Body of pancreas (tissue), 4 donors: ENCODE measurements around the gene ABCC5. TPM values are rescaled to one million over a fixed set of nuclear protein-coding genes. Genes with fewer than 3 reads are reported as not detected.

Experiments used
- ATAC-seq: fragments of 150-250 bp; one replicate; pipeline ENCODE4 v1.9.1; 2016
- DNase-seq, 4 donors: peaks; one replicate each; pipeline ENCODE4 v3.0.0-alpha.2; 2019
- H3K27ac ChIP-seq, 4 donors: fragments of 200-600 bp; sonication (generic); 1 replicate in 3 of 4; 2 replicates in 1 of 4; pipeline versions ENCODE4 v1.5.1 to v1.6.1; 2016 to 2019; ENCODE audit warnings: mild to moderate bottlenecking in 1 of 4, mixed read lengths in 1 of 4, moderate library complexity in 1 of 4
- H3K27me3 ChIP-seq, 2 donors: fragments of 200-600 bp; sonication (generic); one replicate each; pipeline ENCODE4 v1.6.0; 2016; ENCODE audit warnings: mild to moderate bottlenecking in 1 of 2
- H3K36me3 ChIP-seq, 2 donors: fragments of 200-600 bp; sonication (generic); replicated peaks in 1 of 2; 2 replicates each; pipeline ENCODE4 v1.5.1; 2016; ENCODE audit warnings: low read depth in 2 of 2; ENCODE audit not compliant: insufficient read depth in 1 of 2
- H3K4me1 ChIP-seq: fragments of 200-600 bp; sonication (generic); one replicate; pipeline ENCODE4 v1.6.0; 2016
- H3K4me3 ChIP-seq, 2 donors: fragments of 200-600 bp; sonication (generic); 1 replicate in 1 of 2; 2 replicates in 1 of 2; pipeline ENCODE4 v1.5.1; 2016 to 2019
- H3K9me3 ChIP-seq, 3 donors: fragments of 200-600 bp; sonication (generic); 1 replicate in 2 of 3; 2 replicates in 1 of 3; pipeline ENCODE4 v1.5.1; 2016
- CTCF ChIP-seq, 7 experiments: fragments of 450-650 bp in 4 of 7; fragments of 200-600 bp in 3 of 7; sonication (generic) in 3 of 7; IDR thresholded peaks; one replicate each; pipeline ENCODE4 v1.5.1; 2016 to 2019; ENCODE audit warnings: antibody characterized with exemption in 7 of 7
- POLR2A ChIP-seq, 3 donors: fragments of 450-650 bp; IDR thresholded peaks; one replicate each; pipeline ENCODE4 v1.6.1; 2016; ENCODE audit warnings: antibody characterized with exemption in 3 of 3, mild to moderate bottlenecking in 2 of 3
- WGBS, 2 donors: methylation state at CpG; one replicate each; pipeline ENCODE4 v1.1.5; 2017; 5-methylcytosine and 5-hydroxymethylcytosine counted together
- intact Hi-C: fragments of 100-400 bp; cut with DNase I; formaldehyde crosslinking; loops from one replicate; pipeline ENCODE4 v1.15.1; 2023
- total RNA-seq, 2 donors: library from RNA; depleted of rRNA; stranded (reverse); fragments of >200 nt; gene quantifications; one replicate each; pipeline ENCODE4 v1.1.0, GENCODE V29; 2016

ABCC5 gene
- total RNA-seq, 2 donors from 2014 or later: 17.1 to 20.1 TPM

- TF ChIP-seq POLR2A (IDR thresholded peaks at IDR 0.05) (no peak), CTCF (IDR thresholded peaks at IDR 0.05) (peak; percentile 75 to 99 (median 86))
- H3K36me3 ChIP-seq: no peaks in the 10 kb centered on the region
- ATAC-seq (peak; percentile 82), DNase-seq (peak; percentile 43 to 65 (median 60))
- peaks cover 7% of the 10 kb centered on the region for H3K4me1 ChIP-seq
- peak overlapping the region in 3 of 4 donors; percentile 33 to 79 (median 74) for H3K27ac ChIP-seq
- peak overlapping the region; percentile 91 to 100 for H3K4me3 ChIP-seq
- intact Hi-C loops: loop anchor here (5.0 kb wide), 1 partner anchor 120 kb away; no protein-coding TSS in a partner anchor
- H3K9me3 ChIP-seq: no peaks in the 10 kb centered on the region
- H3K27me3 ChIP-seq: no peaks in the 10 kb centered on the region
- 16 to 60% methylated on average over 13 to 54 of the region's 57 CpGs for WGBS, 2 donors
These were observed 643 bp downstream of the ABCC5 start for GRCh38 chr3:184016811-184017671.

GRCh38 chr3:184016169-184016570 lies 1.5 kb downstream of the ABCC5 start:
- no peaks in the 10 kb centered on the region for H3K27me3 ChIP-seq
- no peak overlapping the region for H3K27ac ChIP-seq
- 59 to 67% methylated on average over 5 of the region's 5 CpGs for WGBS, 2 donors
- TF ChIP-seq POLR2A (IDR thresholded peaks at IDR 0.05): no peak
- no peak for TF ChIP-seq CTCF (IDR thresholded peaks at IDR 0.05)
- no peak for DNase-seq
- H3K9me3 ChIP-seq: no peaks in the 10 kb centered on the region
- intact Hi-C loops: loop anchor here (5.0 kb wide), 1 partner anchor 119 kb away; no protein-coding TSS in a partner anchor
- no peak for ATAC-seq
- H3K4me3 ChIP-seq: no peak overlapping the region
- H3K36me3 ChIP-seq: no peaks in the 10 kb centered on the region
- peaks cover 7% of the 10 kb centered on the region for H3K4me1 ChIP-seq

- H3K27ac ChIP-seq: no peak overlapping the region
- WGBS, 2 donors: 70 to 72% methylated on average over 10 of the region's 10 CpGs
- intact Hi-C loops: loop anchor here (5.0 kb wide), 1 partner anchor 118 kb away; no protein-coding TSS in a partner anchor
These were observed 2.2 kb downstream of the ABCC5 start for GRCh38 chr3:184015381-184016019.

More at GRCh38 chr3:184015381-184016019, 2.2 kb downstream of the ABCC5 start:
- peak in 1 of 4 donors; percentile 17 for DNase-seq
- no peak for TF ChIP-seq CTCF (IDR thresholded peaks at IDR 0.05)
- no peak for TF ChIP-seq POLR2A (IDR thresholded peaks at IDR 0.05)
- ATAC-seq: no peak
- Histone ChIP-seq H3K27me3 (no peaks in the 10 kb centered on the region), H3K4me1 (peaks cover 7% of the 10 kb centered on the region), H3K36me3 (no peaks in the 10 kb centered on the region), H3K4me3 (no peak overlapping the region), H3K9me3 (no peaks in the 10 kb centered on the region)
